DOHH2 (cell line): ENCODE data around the gene NFX1.

Experiments
- EZH2phosphoT487 ChIP-seq: fragments of 200-600 bp; sonication (generic); IDR thresholded peaks from 2 replicates; pipeline ENCODE4 v1.6.1; 2017; ENCODE audit warnings: borderline replicate concordance, mild to moderate bottlenecking, antibody characterized with exemption, low read length, moderate library complexity, mixed read lengths
- TF ChIP-seq, protein P1 (sequence below): fragments of 200-600 bp; sonication (generic); IDR thresholded peaks from one replicate; pipeline ENCODE4 v1.5.1; 2014; ENCODE audit warnings: antibody characterized with exemption, mild to moderate bottlenecking, low read depth, low read length; ENCODE audit not compliant: poor library complexity, severe bottlenecking

DNA sequence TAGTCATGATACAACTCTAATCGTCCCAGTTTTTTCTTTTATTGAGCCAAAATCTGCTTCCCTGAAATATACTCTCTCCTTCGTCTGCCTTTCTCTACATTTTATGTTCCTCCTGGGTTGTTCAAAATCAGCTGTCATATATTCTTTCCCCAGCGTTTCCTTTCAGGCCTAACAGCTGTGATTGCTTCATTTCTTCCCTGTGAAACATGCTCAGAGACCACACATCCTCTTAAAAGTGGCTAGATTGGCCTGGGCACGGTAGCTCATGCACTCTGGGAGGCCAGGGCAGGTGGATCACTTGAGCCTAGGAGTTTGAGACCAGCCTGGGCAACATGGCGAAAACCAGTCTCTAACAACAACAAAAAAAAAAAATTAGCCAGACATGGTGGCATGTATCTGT, 25.1 kb downstream of the NFX1 start:
- TF ChIP-seq, protein P1, sequence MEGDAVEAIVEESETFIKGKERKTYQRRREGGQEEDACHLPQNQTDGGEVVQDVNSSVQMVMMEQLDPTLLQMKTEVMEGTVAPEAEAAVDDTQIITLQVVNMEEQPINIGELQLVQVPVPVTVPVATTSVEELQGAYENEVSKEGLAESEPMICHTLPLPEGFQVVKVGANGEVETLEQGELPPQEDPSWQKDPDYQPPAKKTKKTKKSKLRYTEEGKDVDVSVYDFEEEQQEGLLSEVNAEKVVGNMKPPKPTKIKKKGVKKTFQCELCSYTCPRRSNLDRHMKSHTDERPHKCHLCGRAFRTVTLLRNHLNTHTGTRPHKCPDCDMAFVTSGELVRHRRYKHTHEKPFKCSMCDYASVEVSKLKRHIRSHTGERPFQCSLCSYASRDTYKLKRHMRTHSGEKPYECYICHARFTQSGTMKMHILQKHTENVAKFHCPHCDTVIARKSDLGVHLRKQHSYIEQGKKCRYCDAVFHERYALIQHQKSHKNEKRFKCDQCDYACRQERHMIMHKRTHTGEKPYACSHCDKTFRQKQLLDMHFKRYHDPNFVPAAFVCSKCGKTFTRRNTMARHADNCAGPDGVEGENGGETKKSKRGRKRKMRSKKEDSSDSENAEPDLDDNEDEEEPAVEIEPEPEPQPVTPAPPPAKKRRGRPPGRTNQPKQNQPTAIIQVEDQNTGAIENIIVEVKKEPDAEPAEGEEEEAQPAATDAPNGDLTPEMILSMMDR, result no peak
- TF ChIP-seq EZH2phosphoT487, result no peak
